CMK (cell line): ENCODE measurements around the gene MXRA7.
A peak's percentile ranks its signal among the peaks of the same experiment; 100 is the strongest.

Experiments
- DNase-seq: peaks from one replicate; pipeline ENCODE4 v3.0.0-alpha.2; 2010; ENCODE audit warnings: low read depth

The MXRA7 gene

GRCh38 chr17:76696763-76697701 lies 13.7 kb downstream of the MXRA7 start:
- no peak for DNase-seq

DNA sequence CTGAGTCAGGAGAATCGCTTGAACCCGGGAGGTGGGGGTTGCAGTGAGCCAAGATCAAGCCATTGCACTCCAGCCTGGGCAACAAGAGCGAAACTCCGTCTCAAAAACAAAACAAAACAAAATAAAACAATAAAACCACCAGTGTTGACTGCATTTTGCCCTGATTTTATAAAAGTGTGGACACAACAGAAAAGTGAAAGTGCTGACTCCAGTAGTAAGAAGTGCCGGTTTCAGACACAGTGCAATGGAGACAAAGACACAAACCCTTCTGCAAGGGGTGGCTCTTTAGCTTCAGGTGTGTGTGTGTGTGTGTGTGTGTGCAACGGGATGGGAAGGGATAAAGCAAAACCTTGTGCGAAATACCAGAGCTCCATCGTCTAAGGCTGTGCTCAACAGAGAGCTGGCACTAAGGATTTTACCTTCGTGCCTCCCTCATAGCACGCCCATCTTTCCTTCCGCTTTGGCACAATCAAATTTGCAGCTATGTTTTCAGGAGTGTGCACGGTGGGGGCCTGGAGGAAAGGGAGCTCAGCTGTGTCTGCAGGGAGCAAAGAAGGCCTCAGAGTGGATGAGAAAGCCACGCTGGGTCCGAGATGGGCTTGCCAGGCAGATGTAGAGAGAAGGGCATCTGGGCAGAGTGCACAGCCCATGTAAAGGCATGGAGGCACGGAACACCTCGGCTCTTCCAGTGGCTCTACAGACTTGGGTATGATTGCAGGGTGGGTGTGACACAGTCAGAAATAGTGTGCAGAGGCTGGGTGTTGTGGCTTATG lies 15.5 kb downstream of the MXRA7 start:
- no peak for DNase-seq

GRCh38 chr17:76691379-76692191 lies 19.2 kb downstream of the MXRA7 start:
- no peak for DNase-seq

GRCh38 chr17:76690596-76691280 lies 20.0 kb downstream of the MXRA7 start:
- DNase-seq, result no peak

DNA sequence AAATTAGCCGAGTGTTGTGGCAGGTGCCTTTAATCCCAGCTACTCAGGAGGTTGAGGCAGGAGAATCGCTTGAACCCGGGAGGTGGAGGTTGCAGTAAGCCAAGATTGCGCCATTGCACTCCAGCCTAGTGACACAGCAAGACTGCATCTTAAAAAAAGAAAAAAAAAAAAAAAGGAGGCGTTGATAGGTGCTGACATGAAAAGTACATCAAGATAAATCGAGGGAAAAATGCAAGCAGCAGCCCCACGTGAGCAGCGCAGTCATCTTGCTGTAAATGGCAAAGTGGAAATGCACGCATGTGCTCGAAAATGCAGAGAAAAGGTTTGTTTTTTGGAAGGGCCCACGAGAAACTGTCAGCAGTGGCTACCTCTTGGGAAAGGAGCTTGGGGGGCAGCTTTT lies 20.9 kb downstream of the MXRA7 start:
- DNase-seq, result no peak

DNA sequence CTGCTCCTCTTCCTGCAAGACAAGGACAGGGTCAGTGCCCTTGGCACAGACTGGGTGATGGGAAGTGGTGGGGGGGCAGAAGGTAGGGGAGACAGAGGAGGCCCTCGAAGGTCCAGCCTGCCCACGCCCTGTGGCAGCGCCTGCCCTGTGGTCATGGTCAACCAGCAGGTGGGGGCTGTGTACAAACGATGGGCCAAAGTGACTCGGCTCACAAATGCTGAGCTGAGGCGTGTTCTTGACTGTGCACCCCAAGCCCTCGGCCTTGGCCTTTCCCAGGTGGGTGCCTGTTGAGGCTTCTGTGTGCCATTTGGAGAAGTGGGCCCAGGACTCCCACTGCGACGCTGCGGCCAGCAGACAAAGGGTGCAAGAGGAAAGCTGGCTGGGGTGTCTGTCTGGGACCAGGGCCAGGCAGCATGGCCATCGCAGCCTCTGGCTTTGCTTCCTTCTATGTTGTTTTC lies 22.6 kb downstream of the MXRA7 start:
- no peak for DNase-seq

GRCh38 chr17:76687298-76688164 lies 23.2 kb downstream of the MXRA7 start:
- no peak for DNase-seq

GRCh38 chr17:76686538-76687297 lies 24.0 kb downstream of the MXRA7 start:
- DNase-seq, result no peak

- no peak for DNase-seq
These were observed 24.9 kb downstream of the MXRA7 start for GRCh38 chr17:76685846-76686245.

- no peak for DNase-seq
These were observed 25.4 kb downstream of the MXRA7 start for GRCh38 chr17:76685366-76685765.

DNA sequence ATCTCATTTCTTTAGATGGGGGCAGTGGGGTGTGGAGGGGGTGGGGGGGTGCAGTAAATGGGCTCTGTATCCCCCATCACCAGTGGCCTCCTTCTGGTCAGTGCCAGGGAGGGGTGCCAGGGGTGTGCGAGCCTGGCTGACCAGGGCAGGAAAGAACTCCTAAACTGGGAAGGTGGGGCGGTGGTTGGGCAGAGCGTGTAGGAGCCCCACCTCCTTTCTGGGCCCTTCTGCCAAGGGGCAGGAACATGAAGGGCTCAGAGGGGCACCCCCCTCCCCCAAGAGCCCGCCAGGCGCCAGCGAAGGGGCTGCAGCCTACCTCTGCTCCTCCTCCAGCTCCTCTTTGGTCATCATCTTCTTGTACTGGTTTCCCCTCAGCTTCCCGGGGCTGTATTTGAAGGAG lies 26.0 kb downstream of the MXRA7 start:
- no peak for DNase-seq

DNA sequence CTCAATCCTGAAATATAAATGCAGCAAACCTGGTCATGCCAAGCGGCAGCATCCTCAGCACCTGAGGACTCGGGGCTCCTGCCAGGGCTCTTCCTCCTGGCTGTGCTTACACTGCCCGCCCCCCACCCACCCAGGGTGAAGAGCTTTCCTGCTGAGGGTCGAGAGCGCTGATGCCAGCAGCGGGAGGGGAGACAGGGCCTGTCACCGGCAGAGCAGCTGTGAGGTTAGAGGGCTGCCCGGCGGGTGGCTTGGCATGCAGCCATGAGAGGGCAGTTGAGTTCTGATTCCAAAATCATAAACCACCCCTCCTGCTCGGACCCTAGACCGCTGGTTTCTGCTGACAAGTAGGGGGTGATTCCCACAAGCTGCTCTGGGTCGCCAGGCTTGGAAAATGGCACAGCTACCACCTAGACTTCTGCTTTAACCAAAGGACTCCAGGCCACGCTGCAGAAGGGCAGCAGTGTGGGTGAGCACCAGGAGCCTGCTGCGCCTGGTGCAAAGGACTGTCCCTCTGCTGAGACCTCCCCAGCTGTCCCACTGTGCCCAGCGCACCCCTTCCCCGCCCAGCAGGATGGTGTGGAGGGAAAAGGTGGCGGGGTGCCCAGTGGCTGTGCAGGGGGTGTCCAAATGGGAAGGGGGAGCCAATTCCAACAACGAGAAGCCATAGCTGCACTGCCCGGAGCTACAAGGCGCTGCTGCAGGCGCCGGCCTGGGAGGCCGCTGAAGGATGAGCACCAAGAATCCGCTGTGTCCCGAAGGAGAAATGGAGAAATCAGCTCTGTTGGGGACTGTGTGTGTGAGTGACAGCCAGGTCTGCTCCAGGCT lies 26.6 kb downstream of the MXRA7 start:
- no peak for DNase-seq

DNA sequence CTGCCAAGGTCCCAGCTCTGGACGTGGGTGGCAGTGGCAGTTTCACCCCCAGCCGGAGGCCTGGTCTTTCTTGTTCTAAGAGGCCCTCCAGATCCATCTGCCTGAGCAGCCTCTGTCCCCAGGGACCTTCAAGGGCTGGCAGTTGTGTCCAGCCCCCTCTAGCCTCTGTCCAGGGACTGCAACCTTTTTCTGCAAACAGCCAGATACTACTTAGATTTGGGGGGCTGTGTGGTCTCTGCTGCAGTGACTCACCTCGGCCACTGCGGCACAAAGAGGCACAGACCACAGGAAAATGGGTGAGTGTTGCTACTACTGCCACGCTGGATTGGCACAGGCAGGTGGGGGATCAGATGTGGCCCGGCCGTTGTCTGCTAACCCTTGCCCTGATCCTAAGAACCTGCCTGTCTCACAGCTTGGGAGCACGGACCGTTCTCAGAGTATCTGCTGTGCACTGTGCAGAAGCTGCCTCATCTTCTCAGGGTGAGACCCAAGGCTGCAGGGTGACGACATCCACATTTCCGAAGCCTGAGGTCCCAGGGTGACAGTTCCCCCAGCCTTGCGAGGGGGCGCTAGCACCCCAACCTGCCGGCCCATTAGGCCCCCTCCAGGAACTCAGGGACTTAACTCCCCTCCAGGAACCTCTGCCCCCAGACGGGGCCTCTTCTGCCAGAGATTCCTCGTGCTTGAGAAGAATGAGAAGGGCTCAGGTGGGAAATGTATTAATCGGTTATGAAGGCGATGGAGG lies 27.6 kb downstream of the MXRA7 start:
- DNase-seq, result no peak

DNA sequence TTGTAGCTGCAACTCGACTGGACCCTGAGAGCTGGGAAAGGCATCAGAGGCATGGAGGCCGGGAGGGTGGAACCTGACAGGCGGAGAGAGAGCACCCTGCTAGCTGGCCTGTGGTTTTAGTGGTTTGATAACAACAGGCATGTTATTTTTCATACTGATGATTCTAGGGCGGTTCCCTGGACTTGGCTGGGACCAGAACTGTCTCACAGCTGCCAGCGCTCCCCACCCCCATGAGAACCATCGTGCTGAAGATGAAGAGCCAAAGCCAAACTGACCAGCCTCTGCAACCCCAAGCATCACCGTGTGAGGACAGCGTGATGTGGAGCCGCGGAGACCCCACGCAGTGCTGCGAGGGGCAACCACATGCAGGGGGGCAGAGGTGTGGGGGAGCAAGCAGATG lies 28.5 kb downstream of the MXRA7 start:
- no peak for DNase-seq

DNA sequence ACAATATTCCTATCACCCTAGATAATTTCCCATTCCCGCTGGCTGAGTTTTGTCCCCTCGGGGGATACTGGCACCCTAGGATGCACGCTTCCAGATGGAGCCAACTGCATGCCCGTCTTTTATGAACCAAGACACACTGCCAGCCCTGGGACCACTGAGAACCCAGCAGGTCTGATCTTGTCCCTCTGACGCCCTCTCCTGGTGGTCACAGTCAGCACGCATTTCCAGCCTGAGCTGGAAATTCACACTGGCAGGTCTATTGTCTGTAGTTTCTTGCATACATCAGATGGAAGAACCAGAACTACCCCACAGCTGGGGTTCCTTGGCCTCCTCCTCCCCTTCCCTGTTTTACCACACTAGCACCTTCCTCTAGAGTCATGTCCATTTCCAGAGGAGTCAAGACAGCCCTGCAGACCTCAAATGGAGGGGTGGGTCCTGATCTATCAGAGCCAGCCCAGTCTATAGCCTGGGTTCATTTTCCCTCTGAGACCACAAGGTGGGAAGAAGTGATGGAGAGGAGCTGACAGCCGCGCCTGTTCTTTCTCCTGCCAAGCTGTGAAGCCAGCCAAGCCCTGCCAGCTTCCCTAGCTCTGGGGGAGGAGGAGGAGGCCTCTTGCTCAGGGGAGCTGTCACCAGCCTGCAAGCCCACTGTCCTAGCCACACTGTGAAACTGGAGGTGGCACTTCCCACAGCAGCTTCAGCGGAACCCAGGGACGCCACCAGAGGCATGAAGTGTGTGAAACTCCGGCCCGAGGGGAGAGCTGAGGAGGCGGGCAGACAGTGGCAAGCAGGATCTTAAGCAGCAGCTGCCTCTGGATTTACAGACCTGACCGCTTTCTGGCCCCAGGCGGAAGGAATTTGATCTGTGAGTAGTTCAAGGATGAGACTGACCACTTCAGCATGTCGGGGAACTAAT lies 29.3 kb downstream of the MXRA7 start:
- DNase-seq, result peak; percentile 33

GRCh38 chr17:76679239-76679638 lies 31.5 kb downstream of the MXRA7 start:
- DNase-seq, result no peak

DNA sequence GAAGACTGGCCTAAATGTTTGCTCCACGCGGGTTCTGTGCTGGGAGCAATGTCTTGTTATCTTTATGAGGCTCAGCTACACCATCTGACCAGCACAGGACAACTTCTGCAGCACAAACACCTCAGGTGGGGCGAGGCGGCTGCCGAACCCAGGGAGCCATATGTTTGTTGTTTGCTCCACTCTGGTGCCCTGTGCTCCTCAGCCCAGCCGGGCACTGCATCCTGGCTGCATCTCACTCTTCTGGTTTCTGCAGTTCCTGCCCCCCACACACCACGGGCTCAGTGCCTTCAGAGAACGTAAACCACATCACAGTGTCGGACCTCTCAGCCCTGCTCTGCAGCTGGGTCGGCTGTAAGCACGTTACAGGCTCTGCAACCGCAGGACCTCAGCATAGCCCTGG lies 32.4 kb downstream of the MXRA7 start:
- no peak for DNase-seq
